ENCODE results near the gene SERP2. TPM values are rescaled to one million over a fixed set of nuclear protein-coding genes. Genes with fewer than 3 reads are reported as not detected.

Gene SERP2
- total and polyA plus RNA-seq, 2 donors (not counting 1 experiment from before 2014, with no cell fraction given), result 0.43 TPM; not detected in 1

DNA sequence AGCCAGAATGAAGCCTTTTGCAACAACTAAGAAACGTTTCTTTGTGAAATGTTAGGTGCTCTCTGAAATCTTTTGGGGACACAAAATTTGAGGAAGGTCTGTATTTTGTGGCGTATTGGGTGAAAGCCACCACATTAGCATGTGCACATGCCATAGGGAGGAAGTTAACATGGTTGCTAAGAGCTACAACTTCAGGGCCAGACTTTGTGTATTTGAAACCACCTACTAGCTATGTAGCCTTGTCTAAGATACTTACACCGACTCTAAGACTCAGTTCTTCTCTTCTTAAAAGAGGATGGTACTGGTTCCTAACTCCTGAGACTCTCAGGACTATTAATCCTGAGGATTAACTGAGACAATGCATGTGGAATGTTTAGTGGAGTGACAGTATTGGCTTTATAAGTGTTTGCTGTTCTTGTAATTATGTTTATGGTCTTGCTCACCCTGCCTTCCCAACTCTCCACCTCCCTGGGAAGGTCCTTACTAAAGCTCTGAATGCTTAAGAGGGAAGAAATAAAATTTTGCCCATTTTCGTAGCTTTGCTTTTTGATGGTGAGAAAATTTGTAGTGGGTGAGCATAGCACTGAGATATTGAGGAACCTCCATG lies 15.5 kb downstream of the SERP2 start:
- Histone ChIP-seq H3K36me3 (replicated peaks in 1 of 2; ENCODE audit: control extremely low read depth in 1 of 2, control insufficient read depth in 1 of 2, extremely low read depth in 1 of 2, insufficient read depth in 2 of 2, low read length in 1 of 2) (no peaks in the 10 kb centered on the region), H2AFZ (ENCODE audit: insufficient read depth, low read depth, low read length, poor library complexity, severe bottlenecking) (peak overlapping the region; percentile 9), H3K9ac (ENCODE audit: low read length) (no peak overlapping the region), H3K9me3 (ENCODE audit: control extremely low read depth in 1 of 3, control insufficient read depth in 2 of 3, insufficient read depth in 1 of 3, low read length in 2 of 3) (no peaks in the 10 kb centered on the region), H3K4me2 (replicated peaks; ENCODE audit: low read depth, low read length, poor library complexity, severe bottlenecking) (no peak overlapping the region), H4K20me1 (ENCODE audit: control insufficient read depth, insufficient read depth, low read length, poor library complexity, severe bottlenecking) (no peaks in the 10 kb centered on the region), H3K4me3 (ENCODE audit: control extremely low read depth in 1 of 5, extremely low read depth in 1 of 5, insufficient read depth in 1 of 5, low read depth in 2 of 5, low read length in 4 of 5) (no peak overlapping the region), H3K4me1 (ENCODE audit: control insufficient read depth in 2 of 2, insufficient read depth in 2 of 2, low read length in 2 of 2) (peaks cover 0 to 6% of the 10 kb centered on the region in 2 donors), H3K27me3 (replicated peaks in 1 of 4; ENCODE audit: control extremely low read depth in 1 of 4, control insufficient read depth in 3 of 4, insufficient read depth in 4 of 4, low read length in 3 of 4) (no peaks in the 10 kb centered on the region), H3K27ac (ENCODE audit: low read length in 2 of 2) (no peak overlapping the region), H3K79me2 (ENCODE audit: control insufficient read depth, insufficient read depth, low read length) (no peaks in the 10 kb centered on the region)
- ChIA-PET POLR2A (no interaction called here), CTCF (interaction anchor here (0.8 kb wide), 1 partner anchor 147 kb away, joined by 3 read pairs; no protein-coding TSS in a partner anchor)
- peaks cover 16% of the 10 kb centered on the region for H3K27me3 Mint-ChIP-seq
- intact Hi-C loops (cut with micrococcal nuclease), result no loop called here
- H3K27ac Mint-ChIP-seq, result no peak overlapping the region
- no peak overlapping the region for H3K4me3 Mint-ChIP-seq
- H3K4me1 Mint-ChIP-seq, result no peaks in the 10 kb centered on the region
- DNase-seq, result no peak
- no peak for ATAC-seq (ENCODE audit: low read depth)
- WGBS (ENCODE audit: insufficient coverage), result 58% methylated on average over 2 of the region's 4 CpGs
- no peaks in the 10 kb centered on the region for H3K9me3 Mint-ChIP-seq (ENCODE audit: insufficient read depth)
- TF ChIP-seq EZH2 (IDR thresholded peaks at IDR 0.05; ENCODE audit: borderline replicate concordance, insufficient read depth, low read depth, low read length, poor library complexity, severe bottlenecking), result no peak
- TF ChIP-seq, protein P1, sequence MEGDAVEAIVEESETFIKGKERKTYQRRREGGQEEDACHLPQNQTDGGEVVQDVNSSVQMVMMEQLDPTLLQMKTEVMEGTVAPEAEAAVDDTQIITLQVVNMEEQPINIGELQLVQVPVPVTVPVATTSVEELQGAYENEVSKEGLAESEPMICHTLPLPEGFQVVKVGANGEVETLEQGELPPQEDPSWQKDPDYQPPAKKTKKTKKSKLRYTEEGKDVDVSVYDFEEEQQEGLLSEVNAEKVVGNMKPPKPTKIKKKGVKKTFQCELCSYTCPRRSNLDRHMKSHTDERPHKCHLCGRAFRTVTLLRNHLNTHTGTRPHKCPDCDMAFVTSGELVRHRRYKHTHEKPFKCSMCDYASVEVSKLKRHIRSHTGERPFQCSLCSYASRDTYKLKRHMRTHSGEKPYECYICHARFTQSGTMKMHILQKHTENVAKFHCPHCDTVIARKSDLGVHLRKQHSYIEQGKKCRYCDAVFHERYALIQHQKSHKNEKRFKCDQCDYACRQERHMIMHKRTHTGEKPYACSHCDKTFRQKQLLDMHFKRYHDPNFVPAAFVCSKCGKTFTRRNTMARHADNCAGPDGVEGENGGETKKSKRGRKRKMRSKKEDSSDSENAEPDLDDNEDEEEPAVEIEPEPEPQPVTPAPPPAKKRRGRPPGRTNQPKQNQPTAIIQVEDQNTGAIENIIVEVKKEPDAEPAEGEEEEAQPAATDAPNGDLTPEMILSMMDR (IDR thresholded peaks at IDR 0.05), result no peak

DNA sequence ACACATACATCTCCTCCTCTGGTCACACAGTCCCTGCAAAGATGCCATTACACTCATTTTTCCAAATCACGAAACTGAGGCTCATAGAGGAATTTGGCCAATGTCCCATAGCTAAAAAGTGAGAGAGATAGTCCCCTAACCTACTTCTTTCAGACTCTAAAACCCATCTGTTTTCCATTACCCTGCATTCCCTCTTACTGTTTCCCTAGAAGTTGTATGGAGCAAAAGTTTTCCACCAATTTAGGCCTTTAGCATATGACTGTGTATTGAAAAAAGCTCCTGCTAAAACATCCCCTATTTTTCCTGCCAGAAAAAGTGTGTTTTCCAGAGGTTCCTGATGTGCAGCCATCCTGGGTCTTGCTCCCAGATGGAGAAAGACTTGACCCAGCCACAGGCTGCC lies 16.3 kb downstream of the SERP2 start:
- peaks cover 0 to 6% of the 10 kb centered on the region in 2 donors for H3K4me1 ChIP-seq (ENCODE audit: control insufficient read depth in 2 of 2, insufficient read depth in 2 of 2, low read length in 2 of 2)
- intact Hi-C loops (cut with micrococcal nuclease), result no loop called here
- Mint-ChIP-seq H3K9me3 (ENCODE audit: insufficient read depth) (no peaks in the 10 kb centered on the region), H3K4me3 (no peak overlapping the region), H3K27me3 (peaks cover 18% of the 10 kb centered on the region), H3K4me1 (no peaks in the 10 kb centered on the region), H3K27ac (no peak overlapping the region)
- H3K9ac ChIP-seq (ENCODE audit: low read length), result no peak overlapping the region
- no peak overlapping the region for H3K4me2 ChIP-seq (replicated peaks; ENCODE audit: low read depth, low read length, poor library complexity, severe bottlenecking)
- ChIA-PET POLR2A (no interaction called here), CTCF (interaction anchor here (0.8 kb wide), 1 partner anchor 147 kb away, joined by 3 read pairs; no protein-coding TSS in a partner anchor)
- H3K79me2 ChIP-seq (ENCODE audit: control insufficient read depth, insufficient read depth, low read length), result no peaks in the 10 kb centered on the region
- no peak overlapping the region for H2AFZ ChIP-seq (ENCODE audit: insufficient read depth, low read depth, low read length, poor library complexity, severe bottlenecking)
- H3K27ac ChIP-seq (ENCODE audit: low read length in 2 of 2), result no peak overlapping the region
- H3K36me3 ChIP-seq (replicated peaks in 1 of 2; ENCODE audit: control extremely low read depth in 1 of 2, control insufficient read depth in 1 of 2, extremely low read depth in 1 of 2, insufficient read depth in 2 of 2, low read length in 1 of 2), result no peaks in the 10 kb centered on the region
- no peaks in the 10 kb centered on the region for H3K9me3 ChIP-seq (ENCODE audit: control extremely low read depth in 1 of 3, control insufficient read depth in 2 of 3, insufficient read depth in 1 of 3, low read length in 2 of 3)
- no CpG with 5 or more reads among the region's 1 CpG for WGBS (ENCODE audit: insufficient coverage)
- peaks cover 0 to 2% (median 0%) of the 10 kb centered on the region in 4 experiments for H3K27me3 ChIP-seq (replicated peaks in 1 of 4; ENCODE audit: control extremely low read depth in 1 of 4, control insufficient read depth in 3 of 4, insufficient read depth in 4 of 4, low read length in 3 of 4)
- H3K4me3 ChIP-seq (ENCODE audit: control extremely low read depth in 1 of 5, extremely low read depth in 1 of 5, insufficient read depth in 1 of 5, low read depth in 2 of 5, low read length in 4 of 5), result no peak overlapping the region
- TF ChIP-seq, protein P1 (IDR thresholded peaks at IDR 0.05), result no peak
- TF ChIP-seq EZH2 (IDR thresholded peaks at IDR 0.05; ENCODE audit: borderline replicate concordance, insufficient read depth, low read depth, low read length, poor library complexity, severe bottlenecking), result no peak
- DNase-seq, result no peak
- no peak for ATAC-seq (ENCODE audit: low read depth)
- no peaks in the 10 kb centered on the region for H4K20me1 ChIP-seq (ENCODE audit: control insufficient read depth, insufficient read depth, low read length, poor library complexity, severe bottlenecking)

Measured in B cell (primary cell).